WTC11 (cell line): ENCODE measurements around the gene GNAO1. TPM values are rescaled to one million over a fixed set of nuclear protein-coding genes. Genes with fewer than 3 reads are reported as not detected.

Source experiments
- ATAC-seq: fragments of 200-7000 bp; cut with Tn5 transposase; 2 replicates; pipeline ENCODE4 v1.10.0; 2021; ENCODE audit warnings: mild to moderate bottlenecking, moderate library complexity
- CTCF ChIA-PET: fragments of 300-600 bp; sonication (Branson Sonifier 250); formaldehyde crosslinking; loops from one replicate; lab custom pipeline; 2021; ENCODE audit warnings: antibody characterized with exemption; lab: Charles Lee
- POLR2A ChIA-PET: fragments of 350-600 bp; sonication (Branson Sonifier 250); formaldehyde crosslinking; loops from one replicate; lab custom pipeline; 2021; ENCODE audit warnings: antibody characterized with exemption; lab: Charles Lee
- DNase-seq: peaks from one replicate; pipeline ENCODE4 v3.0.0; 2021; ENCODE audit warnings: low spot score
- H3K27ac Mint-ChIP-seq: 2 replicates; pipeline ENCODE4 v1.8.0; 2021; ENCODE audit warnings: mixed read lengths
- H3K27me3 Mint-ChIP-seq: 2 replicates; pipeline ENCODE4 v1.8.0; 2021; ENCODE audit warnings: low read depth, mild to moderate bottlenecking, moderate library complexity, mixed read lengths
- H3K36me3 Mint-ChIP-seq: 2 replicates; pipeline ENCODE4 v1.8.0; 2021; ENCODE audit warnings: mixed read lengths
- H3K4me1 Mint-ChIP-seq: 2 replicates; pipeline ENCODE4 v1.8.0; 2022; ENCODE audit warnings: mixed read lengths
- H3K4me3 Mint-ChIP-seq: 2 replicates; pipeline ENCODE4 v1.8.0; 2021; ENCODE audit warnings: mild to moderate bottlenecking, moderate library complexity, mixed read lengths
- H3K9me3 Mint-ChIP-seq: 2 replicates; pipeline ENCODE4 v1.8.0; 2021; ENCODE audit warnings: mixed read lengths
- CDX4 ChIP-seq: fragments of 250-450 bp; sonication (Bioruptor Pico); IDR thresholded peaks from 2 replicates; pipeline ENCODE4 v1.9.0; 2021; ENCODE audit warnings: moderate library complexity, mild to moderate bottlenecking, inconsistent platforms, borderline replicate concordance
- EMX1 ChIP-seq: fragments of 250-450 bp; sonication (Bioruptor Pico); IDR thresholded peaks from 2 replicates; pipeline ENCODE4 v1.8.0; 2021; ENCODE audit warnings: mild to moderate bottlenecking
- ESRRA ChIP-seq: sonication (generic); formaldehyde crosslinking; IDR thresholded peaks from 2 replicates; pipeline ENCODE4 v1.8.1; 2022; ENCODE audit warnings: mild to moderate bottlenecking, missing genetic modification reagents, borderline replicate concordance
- GABPB1 ChIP-seq: sonication (generic); formaldehyde crosslinking; IDR thresholded peaks from 2 replicates; pipeline ENCODE4 v1.8.1; 2023; ENCODE audit warnings: mild to moderate bottlenecking, missing genetic modification reagents
- MYBL2 ChIP-seq: sonication (generic); formaldehyde crosslinking; IDR thresholded peaks from 2 replicates; pipeline ENCODE4 v1.8.1; 2023; ENCODE audit warnings: mild to moderate bottlenecking, moderate library complexity, missing genetic modification reagents
- PRDM15 ChIP-seq: sonication (generic); formaldehyde crosslinking; IDR thresholded peaks from 2 replicates; pipeline ENCODE4 v1.8.0; 2022; ENCODE audit warnings: missing genetic modification reagents
- RELA ChIP-seq: sonication (generic); formaldehyde crosslinking; IDR thresholded peaks from 2 replicates; pipeline ENCODE4 v1.8.1; 2022; ENCODE audit warnings: missing genetic modification reagents, mild to moderate bottlenecking, borderline replicate concordance
- SMAD3 ChIP-seq: sonication (generic); formaldehyde crosslinking; IDR thresholded peaks from 2 replicates; pipeline ENCODE4 v1.8.0; 2022; ENCODE audit warnings: missing genetic modification reagents, mild to moderate bottlenecking, borderline replicate concordance
- ZNF263 ChIP-seq: sonication (generic); formaldehyde crosslinking; IDR thresholded peaks from 2 replicates; pipeline ENCODE4 v1.8.1; 2022; ENCODE audit warnings: low read depth, mild to moderate bottlenecking, moderate library complexity, missing genetic modification reagents
- ZNF317 ChIP-seq: sonication (generic); formaldehyde crosslinking; IDR thresholded peaks from 2 replicates; pipeline ENCODE4 v1.8.1; 2023; ENCODE audit warnings: low read depth, mild to moderate bottlenecking, moderate library complexity, missing genetic modification reagents, borderline replicate concordance
- ZNF423 ChIP-seq: fragments of 250-450 bp; sonication (Bioruptor Pico); IDR thresholded peaks from 2 replicates; pipeline ENCODE4 v2.1.2; 2022; ENCODE audit warnings: mild to moderate bottlenecking, moderate library complexity
- ZSCAN18 ChIP-seq: fragments of 250-450 bp; sonication (Bioruptor Pico); IDR thresholded peaks from 2 replicates; pipeline ENCODE4 v2.1.2; 2022; ENCODE audit warnings: mild to moderate bottlenecking, moderate library complexity
- total RNA-seq: library from RNA; stranded (reverse); gene quantifications from 3 replicates; pipeline ENCODE4 v1.2.3, GENCODE V29; 2021
- TF ChIP-seq, protein P1 (sequence below): fragments of 250-450 bp; sonication (Bioruptor Pico); conservative IDR thresholded peaks from 2 replicates; pipeline ENCODE4 v1.9.0; 2021; ENCODE audit warnings: mild to moderate bottlenecking
- TF ChIP-seq, protein P2 (sequence below): sonication (generic); formaldehyde crosslinking; IDR thresholded peaks from 2 replicates; pipeline ENCODE4 v1.8.0; 2022; ENCODE audit warnings: mild to moderate bottlenecking, missing genetic modification reagents
- TF ChIP-seq, protein P3 (sequence below): sonication (generic); formaldehyde crosslinking; IDR thresholded peaks from 2 replicates; pipeline ENCODE4 v1.8.1; 2022; ENCODE audit warnings: low read depth, mild to moderate bottlenecking, moderate library complexity, missing genetic modification reagents, borderline replicate concordance
- TF ChIP-seq, protein P4 (sequence below): sonication (generic); formaldehyde crosslinking; IDR thresholded peaks from 2 replicates; pipeline ENCODE4 v1.8.0; 2023; ENCODE audit warnings: missing genetic modification reagents, mild to moderate bottlenecking, borderline replicate concordance

Gene GNAO1
- total RNA-seq, 1 experiment from 2014 or later: 30.6 TPM

DNA sequence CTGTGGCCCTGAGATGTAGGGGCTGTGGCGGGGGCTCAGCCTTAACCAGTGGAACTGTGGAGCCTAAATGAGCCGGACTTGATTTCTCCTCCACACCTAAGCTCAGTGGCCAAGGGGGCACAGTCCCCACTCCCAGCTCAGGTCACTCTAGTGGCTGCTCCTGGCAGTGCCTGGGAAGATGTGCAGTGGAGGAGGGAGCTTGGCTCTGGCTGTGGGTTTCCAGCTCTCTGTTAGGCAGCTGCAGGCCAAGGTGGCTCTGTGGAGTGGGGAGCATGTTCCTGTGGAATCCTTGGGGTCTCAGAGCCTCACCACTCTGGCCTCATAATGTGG lies 157.8 kb downstream of the GNAO1 start:
- ChIA-PET CTCF (interaction anchor here (0.8 to 1.9 kb wide), 4 partner anchors 31 to 428 kb away, joined by 3 to 4 read pairs (median 4); no protein-coding TSS in a partner anchor), POLR2A (no interaction called here)
- Mint-ChIP-seq H3K27me3 (no peaks in the 10 kb centered on the region), H3K27ac (no peak overlapping the region), H3K4me1 (no peaks in the 10 kb centered on the region), H3K36me3 (no peaks in the 10 kb centered on the region), H3K9me3 (no peaks in the 10 kb centered on the region), H3K4me3 (no peak overlapping the region)
- no peak for DNase-seq
- TF ChIP-seq SMAD3 (CRISPR knock-in tag): no peak
- TF ChIP-seq, protein P1, sequence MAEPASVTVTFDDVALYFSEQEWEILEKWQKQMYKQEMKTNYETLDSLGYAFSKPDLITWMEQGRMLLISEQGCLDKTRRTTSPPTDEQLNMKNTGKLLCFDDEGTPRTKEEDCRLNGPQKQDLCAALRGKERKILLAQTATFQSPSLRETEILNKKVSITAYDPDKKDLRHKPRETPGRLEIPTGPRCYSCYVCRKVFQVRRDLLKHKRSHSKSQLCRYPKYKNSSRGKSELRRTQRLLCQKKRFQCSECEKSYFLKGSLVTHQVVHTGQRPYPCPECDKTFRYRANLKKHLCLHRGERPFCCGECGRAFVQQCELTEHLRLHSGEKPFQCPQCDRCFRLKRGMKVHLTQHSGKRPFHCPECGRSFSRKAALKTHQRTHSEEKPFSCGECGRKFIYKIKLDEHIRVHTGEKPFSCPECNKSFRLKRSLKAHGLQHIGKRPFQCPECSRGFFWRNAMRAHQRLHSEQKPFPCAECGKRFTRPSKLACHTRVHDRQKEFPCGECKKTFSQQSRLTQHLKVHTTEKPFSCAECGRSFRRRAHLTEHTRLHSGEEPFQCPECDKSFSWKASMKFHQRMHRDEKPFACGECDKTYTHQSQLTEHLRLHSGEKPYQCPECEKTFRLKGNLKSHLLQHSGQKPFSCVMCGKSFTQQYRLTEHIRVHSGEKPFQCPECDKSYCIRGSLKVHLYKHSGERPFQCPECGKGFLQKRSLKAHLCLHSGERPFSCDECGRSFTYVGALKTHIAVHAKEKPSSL (CRISPR knock-in tag): no peak
- TF ChIP-seq ESRRA (CRISPR knock-in tag): no peak
- TF ChIP-seq EMX1 (CRISPR knock-in tag): no peak
- TF ChIP-seq, protein P2, sequence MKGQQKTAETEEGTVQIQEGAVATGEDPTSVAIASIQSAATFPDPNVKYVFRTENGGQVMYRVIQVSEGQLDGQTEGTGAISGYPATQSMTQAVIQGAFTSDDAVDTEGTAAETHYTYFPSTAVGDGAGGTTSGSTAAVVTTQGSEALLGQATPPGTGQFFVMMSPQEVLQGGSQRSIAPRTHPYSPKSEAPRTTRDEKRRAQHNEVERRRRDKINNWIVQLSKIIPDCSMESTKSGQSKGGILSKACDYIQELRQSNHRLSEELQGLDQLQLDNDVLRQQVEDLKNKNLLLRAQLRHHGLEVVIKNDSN (CRISPR knock-in tag): no peak
- no peak for TF ChIP-seq ZNF317
- no peak for TF ChIP-seq CDX4 (CRISPR knock-in tag)
- no peak for TF ChIP-seq MYBL2 (CRISPR knock-in tag)
- TF ChIP-seq ZNF263: no peak
- no peak for TF ChIP-seq ZNF423
- TF ChIP-seq GABPB1: no peak
- TF ChIP-seq, protein P3, sequence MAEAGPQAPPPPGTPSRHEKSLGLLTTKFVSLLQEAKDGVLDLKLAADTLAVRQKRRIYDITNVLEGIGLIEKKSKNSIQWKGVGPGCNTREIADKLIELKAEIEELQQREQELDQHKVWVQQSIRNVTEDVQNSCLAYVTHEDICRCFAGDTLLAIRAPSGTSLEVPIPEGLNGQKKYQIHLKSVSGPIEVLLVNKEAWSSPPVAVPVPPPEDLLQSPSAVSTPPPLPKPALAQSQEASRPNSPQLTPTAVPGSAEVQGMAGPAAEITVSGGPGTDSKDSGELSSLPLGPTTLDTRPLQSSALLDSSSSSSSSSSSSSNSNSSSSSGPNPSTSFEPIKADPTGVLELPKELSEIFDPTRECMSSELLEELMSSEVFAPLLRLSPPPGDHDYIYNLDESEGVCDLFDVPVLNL (CRISPR knock-in tag): no peak
- no peak for TF ChIP-seq RELA (CRISPR knock-in tag)
- TF ChIP-seq ZSCAN18: no peak
- TF ChIP-seq PRDM15: no peak
- TF ChIP-seq, protein P4, sequence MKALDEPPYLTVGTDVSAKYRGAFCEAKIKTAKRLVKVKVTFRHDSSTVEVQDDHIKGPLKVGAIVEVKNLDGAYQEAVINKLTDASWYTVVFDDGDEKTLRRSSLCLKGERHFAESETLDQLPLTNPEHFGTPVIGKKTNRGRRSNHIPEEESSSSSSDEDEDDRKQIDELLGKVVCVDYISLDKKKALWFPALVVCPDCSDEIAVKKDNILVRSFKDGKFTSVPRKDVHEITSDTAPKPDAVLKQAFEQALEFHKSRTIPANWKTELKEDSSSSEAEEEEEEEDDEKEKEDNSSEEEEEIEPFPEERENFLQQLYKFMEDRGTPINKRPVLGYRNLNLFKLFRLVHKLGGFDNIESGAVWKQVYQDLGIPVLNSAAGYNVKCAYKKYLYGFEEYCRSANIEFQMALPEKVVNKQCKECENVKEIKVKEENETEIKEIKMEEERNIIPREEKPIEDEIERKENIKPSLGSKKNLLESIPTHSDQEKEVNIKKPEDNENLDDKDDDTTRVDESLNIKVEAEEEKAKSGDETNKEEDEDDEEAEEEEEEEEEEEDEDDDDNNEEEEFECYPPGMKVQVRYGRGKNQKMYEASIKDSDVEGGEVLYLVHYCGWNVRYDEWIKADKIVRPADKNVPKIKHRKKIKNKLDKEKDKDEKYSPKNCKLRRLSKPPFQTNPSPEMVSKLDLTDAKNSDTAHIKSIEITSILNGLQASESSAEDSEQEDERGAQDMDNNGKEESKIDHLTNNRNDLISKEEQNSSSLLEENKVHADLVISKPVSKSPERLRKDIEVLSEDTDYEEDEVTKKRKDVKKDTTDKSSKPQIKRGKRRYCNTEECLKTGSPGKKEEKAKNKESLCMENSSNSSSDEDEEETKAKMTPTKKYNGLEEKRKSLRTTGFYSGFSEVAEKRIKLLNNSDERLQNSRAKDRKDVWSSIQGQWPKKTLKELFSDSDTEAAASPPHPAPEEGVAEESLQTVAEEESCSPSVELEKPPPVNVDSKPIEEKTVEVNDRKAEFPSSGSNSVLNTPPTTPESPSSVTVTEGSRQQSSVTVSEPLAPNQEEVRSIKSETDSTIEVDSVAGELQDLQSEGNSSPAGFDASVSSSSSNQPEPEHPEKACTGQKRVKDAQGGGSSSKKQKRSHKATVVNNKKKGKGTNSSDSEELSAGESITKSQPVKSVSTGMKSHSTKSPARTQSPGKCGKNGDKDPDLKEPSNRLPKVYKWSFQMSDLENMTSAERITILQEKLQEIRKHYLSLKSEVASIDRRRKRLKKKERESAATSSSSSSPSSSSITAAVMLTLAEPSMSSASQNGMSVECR (CRISPR knock-in tag): no peak
- no peak for ATAC-seq
